GM12878 (cell line): Measurements from ENCODE around the gene CD38. TPM values are rescaled to one million over a fixed set of nuclear protein-coding genes. Genes with fewer than 3 reads are reported as not detected.

Source experiments
- FOXK2 ChIP-seq: fragments of 450-650 bp; IDR thresholded peaks from 2 replicates; pipeline ENCODE4 v1.6.1; 2017; ENCODE audit warnings: mild to moderate bottlenecking, moderate library complexity
- IKZF2 ChIP-seq, 2 experiments: fragments of 450-650 bp; IDR thresholded peaks; 2 replicates each; pipeline ENCODE4 v1.6.1; 2017; ENCODE audit warnings: mild to moderate bottlenecking in 2 of 2, moderate library complexity in 2 of 2
- KAT2A ChIP-seq: conservative IDR thresholded peaks from 2 replicates; pipeline ENCODE4 v1.6.1; 2011; ENCODE audit warnings: low read depth, low read length; ENCODE audit not compliant: control insufficient read depth
- SRF ChIP-seq, 2 experiments: IDR thresholded peaks; 2 replicates each; pipeline ENCODE4 v1.6.1; 2011; ENCODE audit warnings: low read depth in 2 of 2, low read length in 2 of 2, mild to moderate bottlenecking in 1 of 2, moderate library complexity in 1 of 2
- polyA plus RNA-seq, 11 experiments: library from polyadenylated mRNA; depleted of rRNA in 4 of 11; unstranded in 6 of 11; stranded (reverse) in 5 of 11; fragments of >200 nt; fragmentation: Nextera tagmentation in 4 of 11; fragmentation: Illumina TruSeq in 1 of 11; extraction: Ambion mirVana in 4 of 11; extraction: Trizol in 1 of 11; gene quantifications; 1 replicate in 1 of 11; 2 replicates in 10 of 11; pipeline versions ENCODE4 v1.2.1 to v1.2.3, GENCODE V29; 2011 to 2016; ENCODE audit warnings: inconsistent platforms in 2 of 11, missing spikeins in 2 of 11, low read depth in 1 of 11
- total RNA-seq, 4 experiments: library from RNA; depleted of rRNA in 3 of 4; stranded (reverse); fragments of >200 nt in 3 of 4; fragmentation: Illumina TruSeq in 1 of 4; extraction: Trizol in 1 of 4; gene quantifications; 2 replicates each; pipeline versions ENCODE4 v1.2.1 to v1.2.3, GENCODE V29; 2013 to 2021
- TF ChIP-seq, protein P1 (sequence below): fragments of 450-650 bp; formaldehyde crosslinking; IDR thresholded peaks from 2 replicates; pipeline ENCODE4 v1.5.0; 2022; ENCODE audit warnings: mild to moderate bottlenecking, missing genetic modification characterization
- TF ChIP-seq, protein P2 (sequence below): fragments of 450-650 bp; IDR thresholded peaks from 2 replicates; pipeline ENCODE4 v1.6.1; 2017; ENCODE audit warnings: mild to moderate bottlenecking, moderate library complexity
- TF ChIP-seq, protein P3 (sequence below): IDR thresholded peaks from 2 replicates; pipeline ENCODE4 v1.6.1; 2012; ENCODE audit warnings: mild to moderate bottlenecking, low read depth, low read length
- TF ChIP-seq, protein P4 (sequence below): IDR thresholded peaks from 2 replicates; pipeline ENCODE4 v1.6.1; 2012; ENCODE audit warnings: improper control_type of control experiment, low read depth, low read length; ENCODE audit not compliant: insufficient replicate concordance
- TF ChIP-seq, protein P5 (sequence below), 3 experiments: IDR thresholded peaks in 2 of 3; conservative IDR thresholded peaks in 1 of 3; 2 replicates each; pipeline ENCODE4 v1.5.1; 2011; ENCODE audit warnings: low read depth in 3 of 3, low read length in 3 of 3, mild to moderate bottlenecking in 3 of 3, control low read depth in 2 of 3, moderate library complexity in 2 of 3, inconsistent platforms in 1 of 3, mixed read lengths in 1 of 3; ENCODE audit not compliant: control insufficient read depth in 2 of 3, insufficient read depth in 1 of 3; ENCODE audit errors: extremely low read depth in 1 of 3

The CD38 gene
- total and polyA plus RNA-seq, 10 of the 15 experiments (the other 5 are each of a cell fraction or from before 2014, with no cell fraction given), result 3.5 to 39.8 (median 12.7) TPM

DNA sequence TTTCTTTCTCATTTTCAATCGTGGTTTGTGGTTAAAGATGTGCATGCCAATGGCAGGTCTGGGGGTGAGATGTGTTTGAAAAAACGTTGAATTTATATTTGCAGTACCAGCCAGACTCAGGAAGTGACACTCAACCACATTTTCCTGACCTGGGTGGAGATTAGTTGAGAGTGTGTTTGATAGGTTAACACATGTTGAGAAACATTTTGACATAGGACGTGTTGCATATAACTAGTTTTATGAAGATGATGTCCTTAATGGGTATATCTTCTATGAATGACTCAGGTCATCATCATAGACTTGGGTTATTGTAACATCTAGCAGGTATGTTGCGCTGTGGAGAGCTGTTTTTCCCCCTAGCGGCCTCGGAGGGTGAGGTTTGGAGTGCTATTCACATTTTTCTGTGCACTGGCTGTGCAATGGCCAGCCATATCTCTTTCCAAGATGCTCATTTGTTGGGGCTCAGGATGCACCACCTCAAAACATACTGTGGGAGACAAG is 21.7 kb upstream of the CD38 start (continued):
- TF ChIP-seq, protein P1, sequence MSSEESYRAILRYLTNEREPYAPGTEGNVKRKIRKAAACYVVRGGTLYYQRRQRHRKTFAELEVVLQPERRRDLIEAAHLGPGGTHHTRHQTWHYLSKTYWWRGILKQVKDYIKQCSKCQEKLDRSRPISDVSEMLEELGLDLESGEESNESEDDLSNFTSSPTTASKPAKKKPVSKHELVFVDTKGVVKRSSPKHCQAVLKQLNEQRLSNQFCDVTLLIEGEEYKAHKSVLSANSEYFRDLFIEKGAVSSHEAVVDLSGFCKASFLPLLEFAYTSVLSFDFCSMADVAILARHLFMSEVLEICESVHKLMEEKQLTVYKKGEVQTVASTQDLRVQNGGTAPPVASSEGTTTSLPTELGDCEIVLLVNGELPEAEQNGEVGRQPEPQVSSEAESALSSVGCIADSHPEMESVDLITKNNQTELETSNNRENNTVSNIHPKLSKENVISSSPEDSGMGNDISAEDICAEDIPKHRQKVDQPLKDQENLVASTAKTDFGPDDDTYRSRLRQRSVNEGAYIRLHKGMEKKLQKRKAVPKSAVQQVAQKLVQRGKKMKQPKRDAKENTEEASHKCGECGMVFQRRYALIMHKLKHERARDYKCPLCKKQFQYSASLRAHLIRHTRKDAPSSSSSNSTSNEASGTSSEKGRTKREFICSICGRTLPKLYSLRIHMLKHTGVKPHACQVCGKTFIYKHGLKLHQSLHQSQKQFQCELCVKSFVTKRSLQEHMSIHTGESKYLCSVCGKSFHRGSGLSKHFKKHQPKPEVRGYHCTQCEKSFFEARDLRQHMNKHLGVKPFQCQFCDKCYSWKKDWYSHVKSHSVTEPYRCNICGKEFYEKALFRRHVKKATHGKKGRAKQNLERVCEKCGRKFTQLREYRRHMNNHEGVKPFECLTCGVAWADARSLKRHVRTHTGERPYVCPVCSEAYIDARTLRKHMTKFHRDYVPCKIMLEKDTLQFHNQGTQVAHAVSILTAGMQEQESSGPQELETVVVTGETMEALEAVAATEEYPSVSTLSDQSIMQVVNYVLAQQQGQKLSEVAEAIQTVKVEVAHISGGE (CRISPR knock-in tag), result no peak
- TF ChIP-seq, protein P2, sequence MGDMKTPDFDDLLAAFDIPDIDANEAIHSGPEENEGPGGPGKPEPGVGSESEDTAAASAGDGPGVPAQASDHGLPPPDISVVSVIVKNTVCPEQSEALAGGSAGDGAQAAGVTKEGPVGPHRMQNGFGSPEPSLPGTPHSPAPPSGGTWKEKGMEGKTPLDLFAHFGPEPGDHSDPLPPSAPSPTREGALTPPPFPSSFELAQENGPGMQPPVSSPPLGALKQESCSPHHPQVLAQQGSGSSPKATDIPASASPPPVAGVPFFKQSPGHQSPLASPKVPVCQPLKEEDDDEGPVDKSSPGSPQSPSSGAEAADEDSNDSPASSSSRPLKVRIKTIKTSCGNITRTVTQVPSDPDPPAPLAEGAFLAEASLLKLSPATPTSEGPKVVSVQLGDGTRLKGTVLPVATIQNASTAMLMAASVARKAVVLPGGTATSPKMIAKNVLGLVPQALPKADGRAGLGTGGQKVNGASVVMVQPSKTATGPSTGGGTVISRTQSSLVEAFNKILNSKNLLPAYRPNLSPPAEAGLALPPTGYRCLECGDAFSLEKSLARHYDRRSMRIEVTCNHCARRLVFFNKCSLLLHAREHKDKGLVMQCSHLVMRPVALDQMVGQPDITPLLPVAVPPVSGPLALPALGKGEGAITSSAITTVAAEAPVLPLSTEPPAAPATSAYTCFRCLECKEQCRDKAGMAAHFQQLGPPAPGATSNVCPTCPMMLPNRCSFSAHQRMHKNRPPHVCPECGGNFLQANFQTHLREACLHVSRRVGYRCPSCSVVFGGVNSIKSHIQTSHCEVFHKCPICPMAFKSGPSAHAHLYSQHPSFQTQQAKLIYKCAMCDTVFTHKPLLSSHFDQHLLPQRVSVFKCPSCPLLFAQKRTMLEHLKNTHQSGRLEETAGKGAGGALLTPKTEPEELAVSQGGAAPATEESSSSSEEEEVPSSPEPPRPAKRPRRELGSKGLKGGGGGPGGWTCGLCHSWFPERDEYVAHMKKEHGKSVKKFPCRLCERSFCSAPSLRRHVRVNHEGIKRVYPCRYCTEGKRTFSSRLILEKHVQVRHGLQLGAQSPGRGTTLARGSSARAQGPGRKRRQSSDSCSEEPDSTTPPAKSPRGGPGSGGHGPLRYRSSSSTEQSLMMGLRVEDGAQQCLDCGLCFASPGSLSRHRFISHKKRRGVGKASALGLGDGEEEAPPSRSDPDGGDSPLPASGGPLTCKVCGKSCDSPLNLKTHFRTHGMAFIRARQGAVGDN, result no peak
- no peak for TF ChIP-seq KAT2A
- TF ChIP-seq, protein P3, sequence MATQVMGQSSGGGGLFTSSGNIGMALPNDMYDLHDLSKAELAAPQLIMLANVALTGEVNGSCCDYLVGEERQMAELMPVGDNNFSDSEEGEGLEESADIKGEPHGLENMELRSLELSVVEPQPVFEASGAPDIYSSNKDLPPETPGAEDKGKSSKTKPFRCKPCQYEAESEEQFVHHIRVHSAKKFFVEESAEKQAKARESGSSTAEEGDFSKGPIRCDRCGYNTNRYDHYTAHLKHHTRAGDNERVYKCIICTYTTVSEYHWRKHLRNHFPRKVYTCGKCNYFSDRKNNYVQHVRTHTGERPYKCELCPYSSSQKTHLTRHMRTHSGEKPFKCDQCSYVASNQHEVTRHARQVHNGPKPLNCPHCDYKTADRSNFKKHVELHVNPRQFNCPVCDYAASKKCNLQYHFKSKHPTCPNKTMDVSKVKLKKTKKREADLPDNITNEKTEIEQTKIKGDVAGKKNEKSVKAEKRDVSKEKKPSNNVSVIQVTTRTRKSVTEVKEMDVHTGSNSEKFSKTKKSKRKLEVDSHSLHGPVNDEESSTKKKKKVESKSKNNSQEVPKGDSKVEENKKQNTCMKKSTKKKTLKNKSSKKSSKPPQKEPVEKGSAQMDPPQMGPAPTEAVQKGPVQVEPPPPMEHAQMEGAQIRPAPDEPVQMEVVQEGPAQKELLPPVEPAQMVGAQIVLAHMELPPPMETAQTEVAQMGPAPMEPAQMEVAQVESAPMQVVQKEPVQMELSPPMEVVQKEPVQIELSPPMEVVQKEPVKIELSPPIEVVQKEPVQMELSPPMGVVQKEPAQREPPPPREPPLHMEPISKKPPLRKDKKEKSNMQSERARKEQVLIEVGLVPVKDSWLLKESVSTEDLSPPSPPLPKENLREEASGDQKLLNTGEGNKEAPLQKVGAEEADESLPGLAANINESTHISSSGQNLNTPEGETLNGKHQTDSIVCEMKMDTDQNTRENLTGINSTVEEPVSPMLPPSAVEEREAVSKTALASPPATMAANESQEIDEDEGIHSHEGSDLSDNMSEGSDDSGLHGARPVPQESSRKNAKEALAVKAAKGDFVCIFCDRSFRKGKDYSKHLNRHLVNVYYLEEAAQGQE, result no peak
- TF ChIP-seq SRF (IDR thresholded peaks at IDR 0.05; ENCODE audit: low read depth in 2 of 2, low read length in 2 of 2), result no peak
- TF ChIP-seq, protein P4, sequence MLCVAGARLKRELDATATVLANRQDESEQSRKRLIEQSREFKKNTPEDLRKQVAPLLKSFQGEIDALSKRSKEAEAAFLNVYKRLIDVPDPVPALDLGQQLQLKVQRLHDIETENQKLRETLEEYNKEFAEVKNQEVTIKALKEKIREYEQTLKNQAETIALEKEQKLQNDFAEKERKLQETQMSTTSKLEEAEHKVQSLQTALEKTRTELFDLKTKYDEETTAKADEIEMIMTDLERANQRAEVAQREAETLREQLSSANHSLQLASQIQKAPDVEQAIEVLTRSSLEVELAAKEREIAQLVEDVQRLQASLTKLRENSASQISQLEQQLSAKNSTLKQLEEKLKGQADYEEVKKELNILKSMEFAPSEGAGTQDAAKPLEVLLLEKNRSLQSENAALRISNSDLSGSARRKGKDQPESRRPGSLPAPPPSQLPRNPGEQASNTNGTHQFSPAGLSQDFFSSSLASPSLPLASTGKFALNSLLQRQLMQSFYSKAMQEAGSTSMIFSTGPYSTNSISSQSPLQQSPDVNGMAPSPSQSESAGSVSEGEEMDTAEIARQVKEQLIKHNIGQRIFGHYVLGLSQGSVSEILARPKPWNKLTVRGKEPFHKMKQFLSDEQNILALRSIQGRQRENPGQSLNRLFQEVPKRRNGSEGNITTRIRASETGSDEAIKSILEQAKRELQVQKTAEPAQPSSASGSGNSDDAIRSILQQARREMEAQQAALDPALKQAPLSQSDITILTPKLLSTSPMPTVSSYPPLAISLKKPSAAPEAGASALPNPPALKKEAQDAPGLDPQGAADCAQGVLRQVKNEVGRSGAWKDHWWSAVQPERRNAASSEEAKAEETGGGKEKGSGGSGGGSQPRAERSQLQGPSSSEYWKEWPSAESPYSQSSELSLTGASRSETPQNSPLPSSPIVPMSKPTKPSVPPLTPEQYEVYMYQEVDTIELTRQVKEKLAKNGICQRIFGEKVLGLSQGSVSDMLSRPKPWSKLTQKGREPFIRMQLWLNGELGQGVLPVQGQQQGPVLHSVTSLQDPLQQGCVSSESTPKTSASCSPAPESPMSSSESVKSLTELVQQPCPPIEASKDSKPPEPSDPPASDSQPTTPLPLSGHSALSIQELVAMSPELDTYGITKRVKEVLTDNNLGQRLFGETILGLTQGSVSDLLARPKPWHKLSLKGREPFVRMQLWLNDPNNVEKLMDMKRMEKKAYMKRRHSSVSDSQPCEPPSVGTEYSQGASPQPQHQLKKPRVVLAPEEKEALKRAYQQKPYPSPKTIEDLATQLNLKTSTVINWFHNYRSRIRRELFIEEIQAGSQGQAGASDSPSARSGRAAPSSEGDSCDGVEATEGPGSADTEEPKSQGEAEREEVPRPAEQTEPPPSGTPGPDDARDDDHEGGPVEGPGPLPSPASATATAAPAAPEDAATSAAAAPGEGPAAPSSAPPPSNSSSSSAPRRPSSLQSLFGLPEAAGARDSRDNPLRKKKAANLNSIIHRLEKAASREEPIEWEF, result no peak
- TF ChIP-seq, protein P5, sequence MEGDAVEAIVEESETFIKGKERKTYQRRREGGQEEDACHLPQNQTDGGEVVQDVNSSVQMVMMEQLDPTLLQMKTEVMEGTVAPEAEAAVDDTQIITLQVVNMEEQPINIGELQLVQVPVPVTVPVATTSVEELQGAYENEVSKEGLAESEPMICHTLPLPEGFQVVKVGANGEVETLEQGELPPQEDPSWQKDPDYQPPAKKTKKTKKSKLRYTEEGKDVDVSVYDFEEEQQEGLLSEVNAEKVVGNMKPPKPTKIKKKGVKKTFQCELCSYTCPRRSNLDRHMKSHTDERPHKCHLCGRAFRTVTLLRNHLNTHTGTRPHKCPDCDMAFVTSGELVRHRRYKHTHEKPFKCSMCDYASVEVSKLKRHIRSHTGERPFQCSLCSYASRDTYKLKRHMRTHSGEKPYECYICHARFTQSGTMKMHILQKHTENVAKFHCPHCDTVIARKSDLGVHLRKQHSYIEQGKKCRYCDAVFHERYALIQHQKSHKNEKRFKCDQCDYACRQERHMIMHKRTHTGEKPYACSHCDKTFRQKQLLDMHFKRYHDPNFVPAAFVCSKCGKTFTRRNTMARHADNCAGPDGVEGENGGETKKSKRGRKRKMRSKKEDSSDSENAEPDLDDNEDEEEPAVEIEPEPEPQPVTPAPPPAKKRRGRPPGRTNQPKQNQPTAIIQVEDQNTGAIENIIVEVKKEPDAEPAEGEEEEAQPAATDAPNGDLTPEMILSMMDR (IDR thresholded peaks at IDR 0.05 in 2 of 3, conservative IDR thresholded peaks at IDR 0.05 in 1 of 3; ENCODE audit: control insufficient read depth in 2 of 3, extremely low read depth in 1 of 3, insufficient read depth in 1 of 3, low read depth in 3 of 3, low read length in 3 of 3), result peak; percentile 35 to 67 (median 58); a peak in 5 of 6 replicates
- no peak for TF ChIP-seq FOXK2
- TF ChIP-seq IKZF2 (IDR thresholded peaks at IDR 0.05), result peak in 1 of 2 experiments; percentile 38; a peak in 1 of 4 replicates
